CD4-positive, alpha-beta T cell (primary cell): Measurements from ENCODE around the gene KIF21B. TPM values are rescaled to one million over a fixed set of nuclear protein-coding genes. Genes with fewer than 3 reads are reported as not detected.
"Not testable (repeated sequence)": the region's sequence is repeated elsewhere in the genome, so short reads cannot be mapped to it uniquely, and the experiment has no call there.

ENCODE experiments used
- ATAC-seq: fragments of 200-7000 bp; cut with Tn5 transposase; one replicate; pipeline ENCODE4 v1.10.0; 2022; ENCODE audit warnings: mild to moderate bottlenecking; ENCODE audit not compliant: poor library complexity
- CTCF ChIA-PET: fragments of 350-600 bp; sonication (Branson Sonifier 250); formaldehyde crosslinking; loops from one replicate; lab custom pipeline; 2021; ENCODE audit warnings: antibody characterized with exemption, inconsistent platforms; lab: Charles Lee
- POLR2A ChIA-PET: fragments of 350-600 bp; sonication (Branson Sonifier 250); formaldehyde crosslinking; loops from one replicate; lab custom pipeline; 2021; ENCODE audit warnings: antibody characterized with exemption, inconsistent platforms; lab: Charles Lee
- DNase-seq, 14 experiments: peaks; one replicate each; pipeline ENCODE4 v3.0.0-alpha.2; 2013 to 2020; ENCODE audit warnings: mixed read lengths in 2 of 14
- H3K27ac ChIP-seq, 2 donors: one replicate each; pipeline versions ENCODE4 v1.5.1 to v1.7.0; 2013; ENCODE audit warnings: low read length in 2 of 2, low read depth in 1 of 2, mild to moderate bottlenecking in 1 of 2
- H3K27me3 ChIP-seq, 2 experiments: 1 replicate in 1 of 2; 2 replicates in 1 of 2; pipeline versions ENCODE4 v1.6.1 to v1.7.0; 2013; ENCODE audit warnings: low read length in 2 of 2, control low read depth in 1 of 2, mild to moderate bottlenecking in 1 of 2, moderate library complexity in 1 of 2; ENCODE audit not compliant: insufficient read depth in 2 of 2, control insufficient read depth in 1 of 2
- H3K36me3 ChIP-seq: one replicate; pipeline ENCODE4 v1.6.1; 2013; ENCODE audit warnings: low read length, control low read depth; ENCODE audit not compliant: insufficient read depth
- H3K4me1 ChIP-seq: one replicate; pipeline ENCODE4 v1.6.1; 2013; ENCODE audit warnings: low read length, control low read depth; ENCODE audit not compliant: insufficient read depth
- H3K4me3 ChIP-seq: one replicate; pipeline ENCODE4 v1.5.1; 2013; ENCODE audit warnings: mild to moderate bottlenecking, low read length, moderate library complexity
- H3K9me3 ChIP-seq, 2 experiments: 1 replicate in 1 of 2; 2 replicates in 1 of 2; pipeline versions ENCODE4 v1.6.1 to v1.7.0; 2013; ENCODE audit warnings: low read length in 2 of 2, mild to moderate bottlenecking in 2 of 2, control low read depth in 1 of 2, moderate library complexity in 1 of 2; ENCODE audit not compliant: control insufficient read depth in 1 of 2, insufficient read depth in 1 of 2
- H3K27ac Mint-ChIP-seq: one replicate; pipeline ENCODE4 v1.8.0; 2020; ENCODE audit warnings: mixed read lengths
- H3K27me3 Mint-ChIP-seq: one replicate; pipeline ENCODE4 v1.8.0; 2021; ENCODE audit warnings: mixed read lengths
- H3K36me3 Mint-ChIP-seq: one replicate; pipeline ENCODE4 v1.8.0; 2021; ENCODE audit warnings: low read depth, mixed read lengths
- H3K4me1 Mint-ChIP-seq: one replicate; pipeline ENCODE4 v1.8.0; 2021; ENCODE audit warnings: low read depth, mixed read lengths
- H3K4me3 Mint-ChIP-seq: one replicate; pipeline ENCODE4 v1.8.0; 2020; ENCODE audit warnings: mild to moderate bottlenecking, mixed read lengths
- H3K9me3 Mint-ChIP-seq: one replicate; pipeline ENCODE4 v1.8.0; 2020; ENCODE audit warnings: mixed read lengths
- intact Hi-C, 2 experiments: fragments of 100-400 bp; cut with DNase I in 1 of 2; cut with micrococcal nuclease in 1 of 2; formaldehyde crosslinking; loops; one replicate each; pipeline versions ENCODE4 v1.15.1 to v1.9.0; 2023 to 2025; cut with DNase I, micrococcal nuclease
- total RNA-seq, 174 experiments: library from RNA in 2 of 174; stranded (reverse) in 2 of 174; gene quantifications; one replicate each; pipeline ENCODE4 v1.2.3 and lab custom pipeline; 2021 to 2026
- TF ChIP-seq, protein P1 (sequence below): fragments of 200-600 bp; IDR thresholded peaks from one replicate; pipeline ENCODE4 v1.8.0; 2022; ENCODE audit warnings: antibody characterized with exemption, mild to moderate bottlenecking

KIF21B gene
- total RNA-seq, 2 experiments from 2014 or later = 64.5 to 65.4 TPM

DNA sequence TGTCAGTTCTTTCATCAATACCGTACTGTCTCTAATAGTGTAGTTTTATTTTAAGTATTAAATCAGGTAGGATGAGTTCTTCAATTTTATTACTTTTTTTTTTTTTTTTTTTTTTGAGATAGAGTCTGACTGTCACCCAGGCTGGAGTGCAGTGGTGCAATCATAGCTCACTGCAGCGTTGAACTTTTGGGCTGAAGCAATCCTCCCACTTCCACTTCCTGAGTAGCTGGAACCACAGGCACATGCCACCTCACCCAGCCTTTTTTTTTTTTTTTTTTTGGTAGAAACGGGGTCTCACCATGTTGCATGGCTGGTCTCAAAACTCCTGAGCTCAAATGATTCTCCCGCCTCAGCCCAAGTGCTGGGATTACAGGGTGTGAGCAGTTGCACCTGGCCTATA lies 84.6 kb downstream of the KIF21B start:
- Mint-ChIP-seq H3K4me1 (peaks cover 5% of the 10 kb centered on the region), H3K36me3 (peaks cover 8% of the 10 kb centered on the region), H3K27ac (no peak overlapping the region), H3K9me3 (peaks cover 9% of the 10 kb centered on the region), H3K4me3 (no peak overlapping the region), H3K27me3 (no peaks in the 10 kb centered on the region)
- H3K36me3 ChIP-seq = no peaks in the 10 kb centered on the region
- intact Hi-C loops = no loop called here
- peaks cover 0 to 3% of the 10 kb centered on the region in 2 experiments for H3K9me3 ChIP-seq
- POLR2A ChIA-PET = no interaction called here
- H3K27ac ChIP-seq = no peak overlapping the region
- ATAC-seq (peak; percentile 55), DNase-seq (peak in 4 of 14 experiments; percentile 11 to 49 (median 34))
- peaks cover 8% of the 10 kb centered on the region for H3K4me1 ChIP-seq
- TF ChIP-seq, protein P1, sequence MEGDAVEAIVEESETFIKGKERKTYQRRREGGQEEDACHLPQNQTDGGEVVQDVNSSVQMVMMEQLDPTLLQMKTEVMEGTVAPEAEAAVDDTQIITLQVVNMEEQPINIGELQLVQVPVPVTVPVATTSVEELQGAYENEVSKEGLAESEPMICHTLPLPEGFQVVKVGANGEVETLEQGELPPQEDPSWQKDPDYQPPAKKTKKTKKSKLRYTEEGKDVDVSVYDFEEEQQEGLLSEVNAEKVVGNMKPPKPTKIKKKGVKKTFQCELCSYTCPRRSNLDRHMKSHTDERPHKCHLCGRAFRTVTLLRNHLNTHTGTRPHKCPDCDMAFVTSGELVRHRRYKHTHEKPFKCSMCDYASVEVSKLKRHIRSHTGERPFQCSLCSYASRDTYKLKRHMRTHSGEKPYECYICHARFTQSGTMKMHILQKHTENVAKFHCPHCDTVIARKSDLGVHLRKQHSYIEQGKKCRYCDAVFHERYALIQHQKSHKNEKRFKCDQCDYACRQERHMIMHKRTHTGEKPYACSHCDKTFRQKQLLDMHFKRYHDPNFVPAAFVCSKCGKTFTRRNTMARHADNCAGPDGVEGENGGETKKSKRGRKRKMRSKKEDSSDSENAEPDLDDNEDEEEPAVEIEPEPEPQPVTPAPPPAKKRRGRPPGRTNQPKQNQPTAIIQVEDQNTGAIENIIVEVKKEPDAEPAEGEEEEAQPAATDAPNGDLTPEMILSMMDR = no peak
- no peaks in the 10 kb centered on the region for H3K27me3 ChIP-seq
- CTCF ChIA-PET = interaction anchor here (0.7 kb wide), 1 partner anchor 9 kb away, joined by 3 read pairs; no protein-coding TSS in a partner anchor
- no peak overlapping the region for H3K4me3 ChIP-seq

DNA sequence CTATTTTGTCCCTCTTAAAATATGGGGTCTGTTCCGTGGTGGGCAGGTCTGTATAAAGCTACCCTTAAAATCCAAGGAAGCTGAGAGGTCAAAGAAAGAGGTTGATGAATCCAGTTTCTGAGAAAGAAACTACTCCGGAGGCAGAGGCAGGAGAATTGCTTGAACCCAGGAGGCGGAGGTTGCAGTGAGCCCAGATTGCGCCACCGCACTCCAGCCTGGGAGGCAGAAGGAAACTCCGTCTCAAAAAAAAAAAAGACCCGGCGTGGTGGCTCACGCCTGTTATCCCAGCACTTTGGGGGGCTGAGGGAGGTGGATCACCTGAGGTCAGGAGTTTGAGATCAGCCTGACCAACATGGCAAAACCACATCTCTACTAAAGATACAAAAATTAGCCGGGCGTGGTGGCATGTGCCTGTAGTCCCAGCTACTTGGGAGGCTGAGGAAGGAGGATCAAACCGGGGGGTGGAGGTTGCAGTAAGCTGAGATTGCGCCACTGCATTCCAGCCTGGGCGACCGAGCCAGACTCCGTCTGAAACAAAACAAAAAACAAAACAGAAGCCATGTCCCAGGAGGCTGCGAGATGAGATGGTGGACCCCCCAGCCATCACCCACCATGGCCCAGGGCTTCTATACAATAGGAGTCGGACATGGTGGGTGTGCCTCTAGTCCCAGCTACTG lies 88.1 kb downstream of the KIF21B start:
- H3K27me3 Mint-ChIP-seq, H3K4me3 Mint-ChIP-seq, POLR2A ChIA-PET, H3K4me1 Mint-ChIP-seq, H3K36me3 Mint-ChIP-seq, ATAC-seq, H3K36me3 ChIP-seq, H3K4me3 ChIP-seq, H3K9me3 ChIP-seq, H3K27ac Mint-ChIP-seq, H3K9me3 Mint-ChIP-seq, H3K4me1 ChIP-seq, intact Hi-C loops, H3K27me3 ChIP-seq, H3K27ac ChIP-seq, DNase-seq, CTCF ChIA-PET: not testable (repeated sequence)

DNA sequence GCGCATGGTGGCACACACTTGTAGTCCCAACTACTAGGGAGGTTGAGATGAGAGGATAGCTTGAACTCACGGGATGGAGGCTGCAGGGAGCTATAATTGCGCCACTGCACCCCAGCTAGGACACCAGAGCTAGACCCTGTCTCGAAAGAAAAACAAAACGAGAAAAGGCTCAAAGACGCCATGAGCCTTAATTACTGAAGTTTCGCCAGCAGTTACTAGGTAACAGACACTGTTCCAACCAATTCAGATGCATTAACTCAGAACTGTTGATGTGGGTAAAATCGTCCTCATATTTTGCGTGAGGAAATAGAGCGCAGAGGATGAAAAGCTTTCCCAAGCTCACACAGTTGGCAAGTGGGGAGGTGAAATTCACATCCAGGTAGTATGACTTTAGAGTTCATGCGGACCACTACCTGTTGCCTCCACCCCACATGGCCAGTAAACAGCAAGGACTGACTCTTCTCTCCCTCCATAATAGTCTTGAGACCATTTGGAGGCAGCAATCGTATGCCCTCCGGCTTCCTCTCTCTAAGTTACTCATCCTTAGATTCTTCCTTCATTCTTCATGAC lies 88.8 kb downstream of the KIF21B start:
- Mint-ChIP-seq H3K4me3 (no peak overlapping the region), H3K27ac (no peak overlapping the region), H3K4me1 (peaks cover 5% of the 10 kb centered on the region), H3K9me3 (no peaks in the 10 kb centered on the region), H3K27me3 (no peaks in the 10 kb centered on the region), H3K36me3 (no peaks in the 10 kb centered on the region)
- ATAC-seq (no peak), DNase-seq (no peak)
- Histone ChIP-seq H3K27me3 (no peaks in the 10 kb centered on the region), H3K4me3 (no peak overlapping the region), H3K9me3 (no peaks in the 10 kb centered on the region), H3K4me1 (peaks cover 8% of the 10 kb centered on the region), H3K27ac (no peak overlapping the region), H3K36me3 (no peaks in the 10 kb centered on the region)
- POLR2A ChIA-PET = no interaction called here
- CTCF ChIA-PET = no interaction called here
- TF ChIP-seq, protein P1 = no peak
- intact Hi-C loops = no loop called here
